ENCODE measurements around the gene CDK13. TPM values are rescaled to one million over a fixed set of nuclear protein-coding genes. Genes with fewer than 3 reads are reported as not detected.
"Not testable (repeated sequence)": the region's sequence is repeated elsewhere in the genome, so short reads cannot be mapped to it uniquely, and the experiment has no call there.

The CDK13 gene
- polyA plus RNA-seq, 10 donors, result 26.3 to 51.3 (median 35.8) TPM

GRCh38 chr7:40147371-40148246, 197.6 kb downstream of the CDK13 start:
- no peak for DNase-seq

DNA sequence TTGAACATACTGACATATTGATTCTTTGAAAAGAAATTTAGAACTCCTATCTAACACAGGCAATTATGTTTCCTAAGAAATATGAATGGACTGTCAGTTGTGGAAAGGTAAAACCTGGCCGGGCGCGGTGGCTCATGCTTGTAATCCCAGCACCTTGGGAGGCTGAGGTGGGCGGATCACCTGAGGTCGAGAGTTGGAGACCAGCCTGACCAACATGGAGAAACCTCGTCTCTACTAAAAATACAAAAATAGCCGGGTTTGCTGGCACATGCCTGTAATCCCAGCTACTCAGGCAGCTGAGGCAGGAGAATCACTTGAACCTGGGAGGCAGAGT, 198.2 kb downstream of the CDK13 start:
- DNase-seq, result not testable (repeated sequence)

DNA sequence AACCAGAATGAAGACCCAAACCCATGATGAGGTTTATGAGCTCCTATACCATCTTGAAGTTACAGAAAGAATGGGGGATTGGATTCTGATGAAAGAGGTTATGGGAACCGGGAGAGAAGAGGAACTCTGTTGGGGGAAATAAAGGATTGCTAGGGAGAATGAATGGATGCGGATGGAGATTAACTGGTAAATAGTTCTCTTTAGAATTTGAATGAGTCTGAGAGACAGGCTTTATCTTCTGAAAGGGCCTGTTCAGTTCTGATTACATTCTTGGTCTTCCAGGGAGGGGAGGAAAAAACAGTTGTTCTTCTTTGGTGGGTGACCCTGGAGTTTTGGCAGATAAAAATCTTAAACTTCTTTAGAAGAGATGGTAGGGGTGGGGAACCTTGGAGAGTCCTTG, 198.6 kb downstream of the CDK13 start:
- DNase-seq, result no peak

Other genes starting within 250 kb of the CDK13 start
- gene MPLKIP, start 184.4 kb downstream of the CDK13 start, polyA plus RNA-seq (ENCODE audit: insufficient read length in 10 of 10), result 10 to 100 TPM; 19.8 to 28.1 (median 22.5) TPM
- 1 to 10 TPM; 2.1 to 3.8 (median 3.1) TPM for gene SUGCT, start 184.7 kb downstream of the CDK13 start, polyA plus RNA-seq (ENCODE audit: insufficient read length in 10 of 10)